GOT3 (cell line): Measurements from ENCODE around the gene CCDC174.

Experiments
- DNase-seq: peaks from one replicate; lab custom pipeline; 2025; ENCODE audit warnings: mixed read lengths; lab: John Stamatoyannopoulos, UW

Gene CCDC174

DNA sequence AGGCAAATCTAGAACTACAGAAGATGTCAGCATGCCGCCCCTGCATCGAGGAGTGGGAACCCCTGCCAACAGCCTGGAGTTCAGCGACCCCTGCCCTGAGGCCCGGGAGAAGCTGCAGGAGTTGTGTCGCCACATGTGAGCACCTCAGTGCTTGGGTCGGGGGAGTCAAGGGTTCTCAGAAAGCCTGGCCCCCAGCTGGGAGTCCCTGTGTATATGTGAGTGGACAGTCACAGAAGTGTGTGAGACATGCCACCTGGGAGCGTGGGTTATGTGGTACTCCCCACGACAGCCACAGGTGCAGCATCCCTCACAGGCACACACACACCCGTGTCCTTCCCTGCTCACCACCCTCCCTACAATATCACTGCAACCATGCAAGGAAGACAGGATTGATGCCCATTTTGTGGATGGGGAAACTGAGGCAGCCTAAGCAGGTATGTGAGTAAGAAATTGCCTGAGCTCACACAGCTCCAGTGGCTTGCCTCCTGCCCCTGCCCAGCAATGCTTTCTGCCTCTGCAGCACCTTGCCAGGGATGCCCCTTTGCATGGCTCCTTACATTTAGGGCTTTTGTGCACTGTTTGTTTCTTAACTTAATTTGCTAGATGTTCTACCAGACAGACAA lies 51.7 kb downstream of the CCDC174 start:
- no peak for DNase-seq

DNA sequence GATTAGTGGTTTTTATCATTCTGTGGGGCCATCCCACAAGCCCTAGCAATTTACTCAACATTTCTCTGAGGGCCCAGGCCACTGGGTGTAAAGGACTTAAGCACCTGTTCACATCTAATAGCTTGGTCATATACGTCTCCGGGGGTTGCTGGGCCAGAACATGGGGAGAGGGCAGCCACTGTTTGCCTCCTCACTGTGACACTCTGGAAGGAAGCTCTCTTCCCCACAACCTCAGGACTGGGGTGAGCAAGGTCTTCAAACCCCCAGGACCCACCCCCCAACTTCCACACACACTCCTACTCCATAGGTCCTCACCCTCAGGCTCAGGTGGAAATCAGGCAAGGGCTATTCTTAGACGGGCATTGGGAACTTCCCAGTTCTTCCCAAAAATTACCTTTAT lies 52.2 kb downstream of the CCDC174 start:
- DNase-seq, result no peak

DNA sequence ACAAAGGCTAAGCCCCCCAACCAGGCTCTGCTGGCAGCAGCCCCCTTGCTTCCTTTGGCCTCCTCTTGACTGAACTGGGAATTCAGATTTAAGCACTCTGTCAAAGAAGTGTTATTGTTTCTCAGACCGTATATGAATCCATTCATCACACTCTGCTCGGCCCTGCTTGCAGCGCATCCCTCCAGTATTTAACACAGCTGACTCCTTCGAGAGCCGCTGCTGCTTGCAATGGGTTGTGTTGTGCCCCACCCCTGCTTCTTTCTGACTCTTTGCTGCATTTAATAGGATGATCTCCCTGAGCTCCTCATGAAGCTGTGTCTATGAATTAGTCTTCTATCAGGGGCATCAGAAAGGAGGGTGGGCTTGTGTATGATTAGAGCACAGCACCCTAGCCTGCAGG lies 54.5 kb downstream of the CCDC174 start:
- no peak for DNase-seq

DNA sequence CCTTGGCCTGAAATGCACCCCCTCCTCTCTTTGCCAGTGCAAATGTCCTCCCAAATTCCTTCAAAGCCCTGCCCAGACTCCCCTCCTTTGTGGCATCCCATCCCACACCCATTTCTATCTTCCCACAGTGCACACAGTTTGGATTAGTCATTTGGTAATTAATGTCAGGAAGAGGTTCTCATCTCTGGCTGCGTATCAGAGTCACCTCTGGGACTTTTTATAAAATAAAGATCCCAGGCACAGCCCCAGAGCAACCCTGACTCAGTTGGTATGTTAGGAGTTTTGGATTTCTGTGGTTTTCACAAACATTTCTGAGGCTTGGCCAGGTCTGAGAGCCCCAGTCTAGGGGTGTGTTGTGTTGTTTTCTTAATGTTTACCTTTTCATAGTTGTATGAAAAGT lies 65.0 kb downstream of the CCDC174 start:
- DNase-seq, result no peak

DNA sequence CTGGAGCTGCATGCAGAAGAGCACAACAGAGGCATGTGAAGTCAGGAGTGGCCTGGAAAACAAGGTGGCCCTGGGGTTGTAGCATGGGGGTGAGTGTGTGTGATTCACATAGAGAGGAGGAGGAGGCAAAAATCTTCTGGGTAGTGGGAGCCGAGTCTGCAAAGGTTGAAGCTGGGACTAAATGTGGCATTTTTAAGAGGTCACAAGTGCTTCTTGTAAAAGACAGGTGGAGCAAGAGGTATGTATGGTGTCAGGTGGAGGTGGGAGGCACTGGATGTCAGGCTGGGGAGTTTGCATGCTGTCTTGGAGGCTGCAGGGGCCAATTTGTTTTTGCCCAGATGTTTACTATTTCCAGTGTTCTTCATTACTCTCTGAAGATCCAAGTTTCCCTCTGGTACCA lies 65.7 kb downstream of the CCDC174 start:
- DNase-seq, result no peak

DNA sequence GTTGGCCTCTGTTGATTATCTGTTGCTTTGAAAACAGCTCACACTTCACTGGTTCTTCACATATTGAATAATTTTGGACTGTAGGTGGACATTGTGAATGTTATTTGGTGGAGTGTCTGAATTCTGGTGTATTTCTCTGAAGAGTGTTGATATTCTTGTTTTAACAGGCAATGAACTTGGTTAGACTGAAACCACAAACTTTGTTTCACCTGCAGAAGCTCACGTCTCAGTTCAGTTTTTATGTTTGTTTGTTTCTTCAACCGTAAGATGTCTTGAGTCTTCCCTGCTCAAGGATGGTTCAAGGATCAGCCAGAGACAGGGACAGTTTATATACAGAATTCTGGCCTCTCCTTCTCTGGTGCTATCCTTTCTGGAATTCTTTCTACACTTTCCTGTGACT lies 67.0 kb downstream of the CCDC174 start:
- DNase-seq, result no peak

DNA sequence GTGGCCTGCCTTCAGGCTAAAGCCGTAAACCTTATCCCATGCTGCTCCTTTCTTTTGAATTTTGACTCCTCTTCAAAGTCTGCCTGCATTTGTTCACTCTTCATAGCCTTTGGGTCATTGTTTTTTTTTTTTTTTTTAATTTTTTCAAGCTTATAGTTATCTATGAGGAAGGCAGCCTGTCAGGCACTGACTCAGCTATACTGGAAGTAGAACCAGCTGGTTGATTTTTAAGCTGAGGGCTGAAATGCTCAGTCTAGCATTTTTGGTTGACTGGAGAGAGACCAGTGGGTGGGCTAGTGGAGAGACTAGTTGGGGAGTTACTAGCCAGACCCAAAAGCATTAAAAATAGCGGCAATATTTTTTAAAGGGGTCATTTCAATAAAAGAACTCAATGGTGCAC lies 67.4 kb downstream of the CCDC174 start:
- DNase-seq, result no peak

DNA sequence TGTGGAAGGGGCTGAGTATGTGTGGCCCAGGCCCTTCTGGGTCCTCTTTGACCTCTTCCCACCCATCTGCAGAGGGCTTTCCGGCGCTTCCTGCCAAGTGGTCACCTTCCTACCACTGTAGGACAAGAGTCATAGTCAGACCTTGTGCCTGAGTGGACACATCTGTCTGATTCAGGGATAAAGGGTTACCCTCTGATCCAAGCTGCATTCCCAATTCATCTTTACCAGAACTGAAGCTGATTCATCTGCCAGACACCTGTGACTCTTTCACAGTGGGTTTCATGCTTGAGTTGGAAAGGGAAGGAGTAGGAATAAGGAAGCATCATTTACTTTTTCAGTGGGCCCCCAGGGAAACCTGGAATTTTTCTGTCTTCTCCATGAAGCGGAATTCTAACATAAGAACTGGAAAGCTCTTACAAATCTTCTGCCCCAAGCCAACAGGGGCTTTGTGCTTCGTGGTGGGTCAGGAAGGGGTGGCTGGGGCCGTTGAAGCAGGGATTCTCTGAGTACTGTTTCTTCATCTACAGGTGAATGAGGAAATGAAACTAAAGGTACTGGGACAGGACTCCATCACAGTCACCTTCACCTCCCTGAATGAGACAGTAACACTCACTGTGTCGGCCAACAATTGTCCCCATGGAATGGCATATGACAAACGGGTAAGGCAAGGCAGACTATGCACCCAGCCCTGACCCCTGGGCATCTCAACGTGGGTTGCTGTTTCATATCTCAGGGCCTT lies 69.7 kb downstream of the CCDC174 start:
- no peak for DNase-seq
